GM18499 (cell line): ENCODE data around the gene TMEM69.
"Not testable (repeated sequence)": the region's sequence is repeated elsewhere in the genome, so short reads cannot be mapped to it uniquely, and the experiment has no call there.

Source experiments
- ATAC-seq: cut with Tn5 transposase; IDR thresholded peaks from one replicate; pipeline ENCODE4 v1.9.1; 2021; ENCODE audit warnings: moderate number of reproducible peaks; ENCODE audit not compliant: insufficient read depth, unreplicated experiment

The TMEM69 gene

DNA sequence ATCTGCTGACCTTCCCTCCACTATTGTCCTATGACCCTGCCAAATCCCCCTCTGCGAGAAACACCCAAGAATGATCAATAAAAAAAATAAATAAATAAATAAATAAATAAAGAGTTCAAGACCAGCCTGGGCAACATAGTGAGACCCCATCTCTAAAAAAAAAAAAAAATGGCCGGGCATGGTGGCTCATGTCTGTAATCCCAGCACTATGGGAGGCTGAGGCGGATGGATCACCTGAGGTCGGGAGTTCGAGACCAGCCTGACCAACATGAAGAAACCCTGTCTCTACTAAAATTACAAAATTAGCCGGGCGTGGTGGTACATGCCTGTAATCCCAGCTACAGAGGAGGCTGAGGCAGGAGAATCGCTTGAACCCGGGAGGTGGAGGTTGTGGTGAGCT is 38.0 kb downstream of the TMEM69 start:
- ATAC-seq: not testable (repeated sequence)

DNA sequence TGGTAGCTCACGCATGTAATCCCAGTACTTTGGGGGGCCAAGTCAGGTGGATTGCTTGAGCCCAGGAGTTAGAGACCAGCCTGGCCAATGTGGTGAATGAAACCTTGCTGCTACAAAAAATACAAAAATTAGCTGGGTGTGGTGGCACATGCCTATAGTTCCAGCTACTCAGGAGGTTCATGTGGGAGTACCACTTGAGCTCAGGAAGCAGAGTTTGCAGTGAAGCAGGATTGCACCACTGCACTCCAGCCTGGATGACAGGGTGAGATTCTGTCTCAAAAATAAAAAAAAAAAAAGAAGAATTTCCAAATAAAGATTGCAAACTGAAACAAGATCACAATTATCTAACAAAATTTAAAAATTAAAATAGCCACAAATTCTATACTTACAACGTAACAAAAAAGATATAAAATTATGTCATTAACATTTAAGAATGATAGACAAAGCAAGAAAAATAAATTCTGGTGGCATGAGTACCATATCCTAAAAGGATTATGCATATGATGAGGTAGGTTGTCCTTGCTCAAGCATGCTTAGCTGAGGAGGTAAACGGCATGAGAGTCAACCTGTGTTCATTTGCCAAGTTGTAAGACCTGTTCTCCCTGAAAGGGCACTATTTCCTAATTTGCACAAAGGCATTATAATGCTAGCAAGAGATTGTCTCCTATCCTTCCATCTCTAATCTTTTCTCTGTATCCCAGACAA is 42.2 kb downstream of the TMEM69 start:
- ATAC-seq: no peak

GRCh38 chr1:45730780-45731319 is 42.9 kb downstream of the TMEM69 start:
- no peak for ATAC-seq

DNA sequence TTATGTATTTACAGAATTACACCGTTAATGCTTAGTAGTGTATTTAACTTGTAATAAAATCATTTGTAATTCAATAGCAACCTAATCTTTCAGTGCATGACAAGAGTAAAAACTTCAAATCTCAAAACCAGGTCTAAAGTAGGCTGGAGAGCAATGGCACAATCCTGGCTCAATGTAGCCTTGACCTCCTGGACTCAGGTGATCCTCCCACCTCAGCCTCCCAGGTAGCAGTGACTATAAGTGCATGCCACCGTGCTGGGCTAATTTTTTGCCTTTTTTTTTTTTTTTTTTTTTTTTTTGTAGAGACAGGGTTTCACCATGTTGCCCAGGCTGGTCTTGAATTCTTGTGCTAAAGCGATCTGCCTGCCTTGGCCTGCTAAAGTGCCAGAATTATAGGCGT is 51.2 kb downstream of the TMEM69 start:
- ATAC-seq: no peak

DNA sequence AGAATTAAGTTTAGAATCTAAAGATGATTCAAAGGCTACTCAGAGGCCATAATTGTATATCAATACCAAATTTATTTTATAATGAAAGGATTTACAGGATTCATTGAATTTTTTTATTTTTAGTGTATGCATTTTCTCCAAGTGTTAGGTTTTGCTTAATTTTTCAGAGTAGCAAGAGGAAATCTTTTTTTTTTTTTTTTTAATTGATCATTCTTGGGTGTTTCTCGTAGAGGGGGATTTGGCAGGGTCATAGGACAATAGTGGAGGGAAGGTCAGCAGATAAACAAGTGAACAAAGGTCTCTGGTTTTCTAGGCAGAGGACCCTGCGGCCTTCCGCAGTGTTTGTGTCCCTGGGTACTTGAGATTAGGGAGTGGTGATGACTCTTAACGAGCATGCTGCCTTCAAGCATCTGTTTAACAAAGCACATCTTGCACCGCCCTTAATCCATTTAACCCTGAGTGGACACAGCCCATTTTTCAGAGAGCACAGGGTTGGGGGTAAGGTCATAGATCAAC is 51.7 kb downstream of the TMEM69 start:
- ATAC-seq: not testable (repeated sequence)
